ENCODE data around the gene KCNH1.

KCNH1 gene

GRCh38 chr1:210794445-210794844 lies 339.5 kb downstream of the KCNH1 start:
- Histone ChIP-seq H3K9ac (ENCODE audit: low read depth in 1 of 2, low read length in 2 of 2) (no peak overlapping the region), H3K4me3 (ENCODE audit: low read length in 2 of 2) (no peak overlapping the region)

GRCh38 chr1:210792250-210793102 lies 341.5 kb downstream of the KCNH1 start:
- Histone ChIP-seq H3K36me3 (ENCODE audit: control insufficient read depth in 2 of 2, insufficient read depth in 2 of 2, low read length in 2 of 2) (no peaks in the 10 kb centered on the region), H3K4me1 (ENCODE audit: control insufficient read depth in 2 of 2, insufficient read depth in 2 of 2, low read length in 2 of 2) (no peaks in the 10 kb centered on the region)

More at GRCh38 chr1:210794445-210794844, 339.5 kb downstream of the KCNH1 start:
- no peaks in the 10 kb centered on the region for H3K27me3 ChIP-seq (ENCODE audit: control insufficient read depth in 2 of 2, insufficient read depth in 2 of 2, low read length in 2 of 2)
- H3K9me3 ChIP-seq (ENCODE audit: control insufficient read depth in 2 of 2, low read length in 2 of 2), result no peaks in the 10 kb centered on the region
- no peak overlapping the region for H3K27ac ChIP-seq (ENCODE audit: low read depth in 2 of 2, low read length in 2 of 2)
- H3K4me1 ChIP-seq (ENCODE audit: control insufficient read depth in 2 of 2, insufficient read depth in 2 of 2, low read length in 2 of 2), result no peaks in the 10 kb centered on the region
- H3K36me3 ChIP-seq (ENCODE audit: control insufficient read depth in 2 of 2, insufficient read depth in 2 of 2, low read length in 2 of 2), result no peaks in the 10 kb centered on the region

GRCh38 chr1:210790196-210790595 lies 343.8 kb downstream of the KCNH1 start:
- Histone ChIP-seq H3K27me3 (ENCODE audit: control insufficient read depth in 2 of 2, insufficient read depth in 2 of 2, low read length in 2 of 2) (no peaks in the 10 kb centered on the region), H3K36me3 (ENCODE audit: control insufficient read depth in 2 of 2, insufficient read depth in 2 of 2, low read length in 2 of 2) (no peaks in the 10 kb centered on the region), H3K9ac (ENCODE audit: low read depth in 1 of 2, low read length in 2 of 2) (no peak overlapping the region), H3K27ac (ENCODE audit: low read depth in 2 of 2, low read length in 2 of 2) (no peak overlapping the region), H3K9me3 (ENCODE audit: control insufficient read depth in 2 of 2, low read length in 2 of 2) (no peaks in the 10 kb centered on the region), H3K4me3 (ENCODE audit: low read length in 2 of 2) (no peak overlapping the region), H3K4me1 (ENCODE audit: control insufficient read depth in 2 of 2, insufficient read depth in 2 of 2, low read length in 2 of 2) (no peaks in the 10 kb centered on the region)

More at GRCh38 chr1:210792250-210793102, 341.5 kb downstream of the KCNH1 start:
- H3K9ac ChIP-seq (ENCODE audit: low read depth in 1 of 2, low read length in 2 of 2), result no peak overlapping the region
- H3K4me3 ChIP-seq (ENCODE audit: low read length in 2 of 2), result no peak overlapping the region
- H3K27me3 ChIP-seq (ENCODE audit: control insufficient read depth in 2 of 2, insufficient read depth in 2 of 2, low read length in 2 of 2), result no peaks in the 10 kb centered on the region
- H3K9me3 ChIP-seq (ENCODE audit: control insufficient read depth in 2 of 2, low read length in 2 of 2), result no peaks in the 10 kb centered on the region
- H3K27ac ChIP-seq (ENCODE audit: low read depth in 2 of 2, low read length in 2 of 2), result no peak overlapping the region

GRCh38 chr1:210787800-210788199 lies 346.1 kb downstream of the KCNH1 start:
- no peak overlapping the region for H3K4me3 ChIP-seq (ENCODE audit: low read length in 2 of 2)
- no peak overlapping the region for H3K27ac ChIP-seq (ENCODE audit: low read depth in 2 of 2, low read length in 2 of 2)
- no peaks in the 10 kb centered on the region for H3K9me3 ChIP-seq (ENCODE audit: control insufficient read depth in 2 of 2, low read length in 2 of 2)
- no peaks in the 10 kb centered on the region for H3K4me1 ChIP-seq (ENCODE audit: control insufficient read depth in 2 of 2, insufficient read depth in 2 of 2, low read length in 2 of 2)
- H3K27me3 ChIP-seq (ENCODE audit: control insufficient read depth in 2 of 2, insufficient read depth in 2 of 2, low read length in 2 of 2), result no peaks in the 10 kb centered on the region
- H3K36me3 ChIP-seq (ENCODE audit: control insufficient read depth in 2 of 2, insufficient read depth in 2 of 2, low read length in 2 of 2), result no peaks in the 10 kb centered on the region
- no peak overlapping the region for H3K9ac ChIP-seq (ENCODE audit: low read depth in 1 of 2, low read length in 2 of 2)

GRCh38 chr1:210786546-210786945 lies 347.4 kb downstream of the KCNH1 start:
- Histone ChIP-seq H3K9ac (ENCODE audit: low read depth in 1 of 2, low read length in 2 of 2) (no peak overlapping the region), H3K4me1 (ENCODE audit: control insufficient read depth in 2 of 2, insufficient read depth in 2 of 2, low read length in 2 of 2) (no peaks in the 10 kb centered on the region), H3K9me3 (ENCODE audit: control insufficient read depth in 2 of 2, low read length in 2 of 2) (no peaks in the 10 kb centered on the region), H3K4me3 (ENCODE audit: low read length in 2 of 2) (no peak overlapping the region), H3K27me3 (ENCODE audit: control insufficient read depth in 2 of 2, insufficient read depth in 2 of 2, low read length in 2 of 2) (no peaks in the 10 kb centered on the region), H3K27ac (ENCODE audit: low read depth in 2 of 2, low read length in 2 of 2) (no peak overlapping the region), H3K36me3 (ENCODE audit: control insufficient read depth in 2 of 2, insufficient read depth in 2 of 2, low read length in 2 of 2) (no peaks in the 10 kb centered on the region)

- Histone ChIP-seq H3K4me1 (ENCODE audit: control insufficient read depth in 2 of 2, insufficient read depth in 2 of 2, low read length in 2 of 2) (no peaks in the 10 kb centered on the region), H3K4me3 (ENCODE audit: low read length in 2 of 2) (no peak overlapping the region), H3K9ac (ENCODE audit: low read depth in 1 of 2, low read length in 2 of 2) (no peak overlapping the region), H3K36me3 (ENCODE audit: control insufficient read depth in 2 of 2, insufficient read depth in 2 of 2, low read length in 2 of 2) (no peaks in the 10 kb centered on the region), H3K9me3 (ENCODE audit: control insufficient read depth in 2 of 2, low read length in 2 of 2) (no peaks in the 10 kb centered on the region), H3K27me3 (ENCODE audit: control insufficient read depth in 2 of 2, insufficient read depth in 2 of 2, low read length in 2 of 2) (no peaks in the 10 kb centered on the region), H3K27ac (ENCODE audit: low read depth in 2 of 2, low read length in 2 of 2) (no peak overlapping the region)
Measured at GRCh38 chr1:210783925-210784324, 350.0 kb downstream of the KCNH1 start.

GRCh38 chr1:210781652-210782051 lies 352.3 kb downstream of the KCNH1 start:
- no peaks in the 10 kb centered on the region for H3K4me1 ChIP-seq (ENCODE audit: control insufficient read depth in 2 of 2, insufficient read depth in 2 of 2, low read length in 2 of 2)
- H3K9ac ChIP-seq (ENCODE audit: low read depth in 1 of 2, low read length in 2 of 2), result no peak overlapping the region
- H3K36me3 ChIP-seq (ENCODE audit: control insufficient read depth in 2 of 2, insufficient read depth in 2 of 2, low read length in 2 of 2), result no peaks in the 10 kb centered on the region
- no peaks in the 10 kb centered on the region for H3K27me3 ChIP-seq (ENCODE audit: control insufficient read depth in 2 of 2, insufficient read depth in 2 of 2, low read length in 2 of 2)
- H3K4me3 ChIP-seq (ENCODE audit: low read length in 2 of 2), result no peak overlapping the region
- no peak overlapping the region for H3K27ac ChIP-seq (ENCODE audit: low read depth in 2 of 2, low read length in 2 of 2)
- no peaks in the 10 kb centered on the region for H3K9me3 ChIP-seq (ENCODE audit: control insufficient read depth in 2 of 2, low read length in 2 of 2)

GRCh38 chr1:210779269-210779668 lies 354.7 kb downstream of the KCNH1 start:
- Histone ChIP-seq H3K4me3 (ENCODE audit: low read length in 2 of 2) (no peak overlapping the region), H3K36me3 (ENCODE audit: control insufficient read depth in 2 of 2, insufficient read depth in 2 of 2, low read length in 2 of 2) (no peaks in the 10 kb centered on the region), H3K27me3 (ENCODE audit: control insufficient read depth in 2 of 2, insufficient read depth in 2 of 2, low read length in 2 of 2) (no peaks in the 10 kb centered on the region), H3K9me3 (ENCODE audit: control insufficient read depth in 2 of 2, low read length in 2 of 2) (no peaks in the 10 kb centered on the region), H3K9ac (ENCODE audit: low read depth in 1 of 2, low read length in 2 of 2) (no peak overlapping the region), H3K4me1 (ENCODE audit: control insufficient read depth in 2 of 2, insufficient read depth in 2 of 2, low read length in 2 of 2) (no peaks in the 10 kb centered on the region), H3K27ac (ENCODE audit: low read depth in 2 of 2, low read length in 2 of 2) (no peak overlapping the region)

GRCh38 chr1:210777914-210778313 lies 356.0 kb downstream of the KCNH1 start:
- Histone ChIP-seq H3K9me3 (ENCODE audit: control insufficient read depth in 2 of 2, low read length in 2 of 2) (no peaks in the 10 kb centered on the region), H3K27me3 (ENCODE audit: control insufficient read depth in 2 of 2, insufficient read depth in 2 of 2, low read length in 2 of 2) (no peaks in the 10 kb centered on the region), H3K4me3 (ENCODE audit: low read length in 2 of 2) (no peak overlapping the region), H3K4me1 (ENCODE audit: control insufficient read depth in 2 of 2, insufficient read depth in 2 of 2, low read length in 2 of 2) (no peaks in the 10 kb centered on the region), H3K9ac (ENCODE audit: low read depth in 1 of 2, low read length in 2 of 2) (no peak overlapping the region), H3K36me3 (ENCODE audit: control insufficient read depth in 2 of 2, insufficient read depth in 2 of 2, low read length in 2 of 2) (no peaks in the 10 kb centered on the region), H3K27ac (ENCODE audit: low read depth in 2 of 2, low read length in 2 of 2) (no peak overlapping the region)

- no peak overlapping the region for H3K4me3 ChIP-seq (ENCODE audit: low read length in 2 of 2)
- H3K36me3 ChIP-seq (ENCODE audit: control insufficient read depth in 2 of 2, insufficient read depth in 2 of 2, low read length in 2 of 2), result no peaks in the 10 kb centered on the region
- no peaks in the 10 kb centered on the region for H3K27me3 ChIP-seq (ENCODE audit: control insufficient read depth in 2 of 2, insufficient read depth in 2 of 2, low read length in 2 of 2)
- no peaks in the 10 kb centered on the region for H3K9me3 ChIP-seq (ENCODE audit: control insufficient read depth in 2 of 2, low read length in 2 of 2)
- no peak overlapping the region for H3K9ac ChIP-seq (ENCODE audit: low read depth in 1 of 2, low read length in 2 of 2)
- H3K27ac ChIP-seq (ENCODE audit: low read depth in 2 of 2, low read length in 2 of 2), result no peak overlapping the region
- H3K4me1 ChIP-seq (ENCODE audit: control insufficient read depth in 2 of 2, insufficient read depth in 2 of 2, low read length in 2 of 2), result no peaks in the 10 kb centered on the region
Measured at GRCh38 chr1:210776712-210777111, 357.2 kb downstream of the KCNH1 start.

Measured in mucosa of rectum (tissue), 2 donors.